Measurements from ENCODE around the gene TCF4. TPM values are rescaled to one million over a fixed set of nuclear protein-coding genes. Genes with fewer than 3 reads are reported as not detected.

Gene TCF4
- total and polyA plus RNA-seq, 9 donors, result 50.9 to 167 (median 116) TPM

DNA sequence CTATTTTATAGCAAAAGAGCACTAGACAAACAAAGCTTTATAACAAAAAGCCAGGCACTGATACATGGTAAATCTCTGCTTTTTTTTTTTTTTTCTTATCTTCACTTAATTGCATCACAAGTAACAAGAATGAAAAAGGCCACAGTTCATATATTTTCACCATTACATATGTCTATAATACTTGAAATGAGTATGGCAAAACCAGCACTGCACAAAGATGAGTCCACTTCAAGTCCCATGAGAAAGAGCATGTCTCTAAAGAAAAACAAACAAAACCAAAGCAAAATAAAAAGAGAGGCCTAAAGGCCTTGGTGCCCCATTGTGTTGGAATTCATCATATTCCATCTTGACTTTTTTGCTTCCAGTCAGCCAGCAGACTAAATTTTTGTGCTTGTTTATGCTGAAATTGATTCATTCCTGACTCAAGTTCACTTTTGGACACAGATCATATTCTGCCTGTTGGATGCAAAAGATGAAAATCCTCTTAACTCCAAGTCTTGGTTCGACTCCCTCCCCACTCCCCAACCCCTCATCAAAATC, 363.8 kb downstream of the TCF4 start:
- no peaks in the 10 kb centered on the region for H3K9me3 ChIP-seq (replicated peaks; ENCODE audit: control insufficient read depth, low read depth, low read length)
- no peak overlapping the region for H3K27ac ChIP-seq (ENCODE audit: low read length)
- no peak for DNase-seq
- peaks cover 7% of the 10 kb centered on the region for H3K4me1 ChIP-seq (ENCODE audit: control insufficient read depth, insufficient read depth, low read length)
- H3K27me3 ChIP-seq (ENCODE audit: control insufficient read depth, insufficient read depth, low read length), result no peaks in the 10 kb centered on the region
- H3K36me3 ChIP-seq (ENCODE audit: control insufficient read depth, insufficient read depth, low read length), result peaks cover 23% of the 10 kb centered on the region
- no CpG with 5 or more reads among the region's 1 CpG for WGBS (ENCODE audit: insufficient coverage)
- no peak overlapping the region for H3K4me3 ChIP-seq (ENCODE audit: low read length)

DNA sequence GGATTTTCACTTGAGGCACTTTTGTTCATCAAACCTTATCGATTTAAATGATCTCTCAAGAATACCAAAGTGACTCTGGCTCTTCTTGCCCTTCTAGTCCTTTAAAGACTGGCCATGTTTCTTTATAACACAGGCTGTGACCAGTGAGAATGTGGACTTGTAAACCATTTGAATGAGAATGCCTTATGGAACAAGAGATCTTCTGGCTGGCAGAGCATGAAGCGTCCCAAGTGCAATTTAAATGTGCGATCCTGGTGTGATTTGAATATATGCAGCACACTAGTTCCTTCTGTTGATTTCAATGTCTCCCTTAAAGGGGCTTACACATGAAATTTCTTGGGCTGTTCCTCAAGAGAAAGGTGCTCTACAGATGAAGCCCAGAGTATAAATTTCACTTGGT, 366.4 kb downstream of the TCF4 start:
- Histone ChIP-seq H3K27ac (ENCODE audit: low read length) (no peak overlapping the region), H3K36me3 (ENCODE audit: control insufficient read depth, insufficient read depth, low read length) (peaks cover under 1% of the 10 kb centered on the region), H3K27me3 (ENCODE audit: control insufficient read depth, insufficient read depth, low read length) (no peaks in the 10 kb centered on the region), H3K4me1 (ENCODE audit: control insufficient read depth, insufficient read depth, low read length) (peaks cover 7% of the 10 kb centered on the region), H3K9me3 (replicated peaks; ENCODE audit: control insufficient read depth, low read depth, low read length) (no peaks in the 10 kb centered on the region), H3K4me3 (ENCODE audit: low read length) (no peak overlapping the region)
- 90% methylated on average over 2 of the region's 3 CpGs for WGBS (ENCODE audit: insufficient coverage)
- no peak for DNase-seq

DNA sequence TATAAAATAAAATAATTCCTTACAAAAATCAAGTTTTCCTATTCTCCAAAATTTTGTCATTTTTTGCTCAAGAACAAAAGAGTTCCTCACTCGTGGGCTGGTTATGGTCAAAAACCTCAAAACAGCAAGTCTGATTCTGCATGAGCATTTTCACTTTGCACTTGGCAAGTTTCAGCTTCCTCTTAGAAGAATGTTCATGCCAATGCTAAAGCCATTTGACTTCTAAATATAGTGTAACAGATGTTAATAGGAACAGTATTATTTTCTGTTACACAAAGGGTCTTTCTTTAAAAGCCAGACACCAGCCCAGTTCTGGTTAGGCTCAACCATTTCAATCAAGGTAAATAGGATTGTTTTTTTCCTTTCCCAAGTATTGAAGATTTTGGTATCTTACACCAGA, 367.5 kb downstream of the TCF4 start:
- H3K4me1 ChIP-seq (ENCODE audit: control insufficient read depth, insufficient read depth, low read length), result peaks cover 7% of the 10 kb centered on the region
- no peaks in the 10 kb centered on the region for H3K36me3 ChIP-seq (ENCODE audit: control insufficient read depth, insufficient read depth, low read length)
- no CpG with 5 or more reads among the region's 1 CpG for WGBS (ENCODE audit: insufficient coverage)
- no peaks in the 10 kb centered on the region for H3K9me3 ChIP-seq (replicated peaks; ENCODE audit: control insufficient read depth, low read depth, low read length)
- peak overlapping the region; percentile 63 for H3K27ac ChIP-seq (ENCODE audit: low read length)
- H3K4me3 ChIP-seq (ENCODE audit: low read length), result no peak overlapping the region
- peak; percentile 81 for DNase-seq
- no peaks in the 10 kb centered on the region for H3K27me3 ChIP-seq (ENCODE audit: control insufficient read depth, insufficient read depth, low read length)

DNA sequence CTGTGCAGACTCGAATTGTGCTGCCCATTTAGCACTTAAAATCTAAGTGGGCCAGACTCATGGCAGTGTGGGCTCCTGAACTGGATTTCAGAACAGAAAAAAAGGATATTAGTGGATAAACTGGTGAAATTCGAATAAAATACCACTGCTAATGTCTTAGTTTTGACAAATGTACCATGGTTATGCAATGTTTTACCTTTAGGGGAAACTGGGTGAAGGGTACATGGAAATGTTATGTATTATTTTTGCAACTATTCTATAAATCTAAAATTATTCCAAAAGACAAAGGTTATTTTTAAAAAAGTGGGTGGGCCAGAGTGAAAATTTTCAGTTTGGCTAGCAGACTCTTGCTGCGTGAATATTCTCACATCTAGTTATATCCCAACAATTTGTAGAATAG, 368.2 kb downstream of the TCF4 start:
- WGBS (ENCODE audit: insufficient coverage), result 100% methylated on average over 1 of the region's 3 CpGs
- Histone ChIP-seq H3K27me3 (ENCODE audit: control insufficient read depth, insufficient read depth, low read length) (no peaks in the 10 kb centered on the region), H3K27ac (ENCODE audit: low read length) (no peak overlapping the region), H3K4me1 (ENCODE audit: control insufficient read depth, insufficient read depth, low read length) (peaks cover 7% of the 10 kb centered on the region), H3K9me3 (replicated peaks; ENCODE audit: control insufficient read depth, low read depth, low read length) (no peaks in the 10 kb centered on the region), H3K4me3 (ENCODE audit: low read length) (no peak overlapping the region), H3K36me3 (ENCODE audit: control insufficient read depth, insufficient read depth, low read length) (no peaks in the 10 kb centered on the region)
- no peak for DNase-seq

DNA sequence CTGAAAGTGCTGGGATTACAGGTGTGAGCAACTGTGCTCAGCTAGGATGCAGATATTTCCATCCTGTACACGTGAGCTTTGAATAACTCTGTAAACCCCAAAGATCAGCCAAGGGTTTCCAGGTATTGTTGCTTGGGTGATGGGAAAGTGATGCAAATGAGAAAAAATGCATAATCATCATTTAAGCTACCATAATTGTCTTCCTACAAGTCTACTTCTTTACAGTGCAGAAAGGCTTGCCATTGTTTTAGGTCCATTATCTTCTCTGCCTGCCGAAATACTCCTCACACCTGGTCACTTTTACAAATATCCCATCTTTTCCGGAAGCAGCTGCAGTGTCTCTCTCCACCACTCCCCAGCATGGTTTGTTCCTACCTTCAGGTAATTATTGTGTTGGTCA, 368.9 kb downstream of the TCF4 start:
- no peak overlapping the region for H3K4me3 ChIP-seq (ENCODE audit: low read length)
- H3K4me1 ChIP-seq (ENCODE audit: control insufficient read depth, insufficient read depth, low read length), result peaks cover 7% of the 10 kb centered on the region
- no peaks in the 10 kb centered on the region for H3K9me3 ChIP-seq (replicated peaks; ENCODE audit: control insufficient read depth, low read depth, low read length)
- no peak for DNase-seq
- H3K27me3 ChIP-seq (ENCODE audit: control insufficient read depth, insufficient read depth, low read length), result no peaks in the 10 kb centered on the region
- no CpG with 5 or more reads among the region's 3 CpGs for WGBS (ENCODE audit: insufficient coverage)
- H3K27ac ChIP-seq (ENCODE audit: low read length), result no peak overlapping the region
- H3K36me3 ChIP-seq (ENCODE audit: control insufficient read depth, insufficient read depth, low read length), result no peaks in the 10 kb centered on the region

DNA sequence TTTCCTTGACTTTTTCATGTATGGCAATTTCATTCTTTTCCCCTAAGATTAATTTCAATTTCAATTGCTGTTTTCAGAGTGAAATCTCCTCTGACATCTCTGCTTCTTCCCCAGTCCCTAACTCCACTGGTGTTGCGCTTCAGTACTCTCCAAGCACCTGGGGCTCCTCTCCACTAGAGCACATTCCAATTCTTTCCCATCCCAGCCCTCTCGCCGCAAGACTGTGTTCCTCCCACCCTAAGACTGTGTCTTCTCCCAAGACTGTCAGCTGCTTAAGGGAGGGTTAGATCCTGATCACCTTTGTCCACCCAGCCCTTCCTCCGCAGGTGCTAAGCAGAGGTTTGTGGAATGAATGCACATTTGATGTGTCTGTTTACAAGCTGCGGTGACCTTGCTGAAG, 373.0 kb downstream of the TCF4 start:
- no peaks in the 10 kb centered on the region for H3K27me3 ChIP-seq (ENCODE audit: control insufficient read depth, insufficient read depth, low read length)
- no peaks in the 10 kb centered on the region for H3K4me1 ChIP-seq (ENCODE audit: control insufficient read depth, insufficient read depth, low read length)
- H3K4me3 ChIP-seq (ENCODE audit: low read length), result no peak overlapping the region
- H3K36me3 ChIP-seq (ENCODE audit: control insufficient read depth, insufficient read depth, low read length), result no peaks in the 10 kb centered on the region
- WGBS (ENCODE audit: insufficient coverage), result 81% methylated on average over 3 of the region's 5 CpGs
- no peak for DNase-seq
- no peak overlapping the region for H3K27ac ChIP-seq (ENCODE audit: low read length)
- no peaks in the 10 kb centered on the region for H3K9me3 ChIP-seq (replicated peaks; ENCODE audit: control insufficient read depth, low read depth, low read length)

DNA sequence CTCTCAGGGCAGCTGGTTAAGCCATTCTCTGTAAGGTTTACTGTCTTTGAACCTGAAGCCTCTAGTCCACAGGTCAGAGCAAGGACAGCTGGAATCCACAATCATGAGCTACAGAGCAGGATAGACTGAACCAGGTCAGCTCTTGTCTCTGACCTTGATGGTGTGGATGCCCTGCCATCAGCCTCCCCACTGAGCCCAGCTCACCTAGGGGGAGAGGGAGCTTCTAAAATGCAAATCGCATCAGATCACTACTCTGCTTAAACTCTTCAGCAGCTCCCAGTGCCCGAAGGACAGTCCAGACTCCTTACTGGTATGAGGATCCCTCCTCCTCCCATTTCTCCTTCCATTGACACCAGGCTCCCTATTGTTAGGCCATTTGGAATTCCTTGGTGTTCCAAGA, 373.5 kb downstream of the TCF4 start:
- Histone ChIP-seq H3K27ac (ENCODE audit: low read length) (no peak overlapping the region), H3K27me3 (ENCODE audit: control insufficient read depth, insufficient read depth, low read length) (no peaks in the 10 kb centered on the region), H3K36me3 (ENCODE audit: control insufficient read depth, insufficient read depth, low read length) (no peaks in the 10 kb centered on the region), H3K4me1 (ENCODE audit: control insufficient read depth, insufficient read depth, low read length) (no peaks in the 10 kb centered on the region), H3K4me3 (ENCODE audit: low read length) (no peak overlapping the region), H3K9me3 (replicated peaks; ENCODE audit: control insufficient read depth, low read depth, low read length) (no peaks in the 10 kb centered on the region)
- no CpG with 5 or more reads among the region's 2 CpGs for WGBS (ENCODE audit: insufficient coverage)
- DNase-seq, result no peak

DNA sequence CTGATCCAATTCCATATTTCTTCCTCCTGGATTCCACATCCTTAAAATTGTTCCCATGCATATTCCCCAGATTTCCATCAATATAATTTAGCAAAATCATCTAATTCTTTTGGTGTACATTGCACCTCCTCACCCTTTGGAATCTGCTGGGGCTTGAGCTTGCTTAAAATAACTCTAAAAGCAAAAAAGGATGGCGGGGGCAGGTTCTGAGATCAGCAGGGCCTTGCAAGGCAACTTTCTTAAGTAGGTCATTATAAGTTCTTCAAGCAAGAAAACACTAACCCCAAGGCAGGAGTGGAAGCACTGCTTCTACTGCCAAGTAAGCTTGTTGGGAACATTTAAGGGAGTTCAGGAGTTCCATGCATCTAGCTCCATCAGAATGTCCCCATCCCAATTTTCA, 374.4 kb downstream of the TCF4 start:
- no CpG with 5 or more reads among the region's 1 CpG for WGBS (ENCODE audit: insufficient coverage)
- H3K27me3 ChIP-seq (ENCODE audit: control insufficient read depth, insufficient read depth, low read length), result no peaks in the 10 kb centered on the region
- no peak for DNase-seq
- no peaks in the 10 kb centered on the region for H3K9me3 ChIP-seq (replicated peaks; ENCODE audit: control insufficient read depth, low read depth, low read length)
- no peak overlapping the region for H3K27ac ChIP-seq (ENCODE audit: low read length)
- H3K4me3 ChIP-seq (ENCODE audit: low read length), result no peak overlapping the region
- no peaks in the 10 kb centered on the region for H3K36me3 ChIP-seq (ENCODE audit: control insufficient read depth, insufficient read depth, low read length)
- H3K4me1 ChIP-seq (ENCODE audit: control insufficient read depth, insufficient read depth, low read length), result no peaks in the 10 kb centered on the region

DNA sequence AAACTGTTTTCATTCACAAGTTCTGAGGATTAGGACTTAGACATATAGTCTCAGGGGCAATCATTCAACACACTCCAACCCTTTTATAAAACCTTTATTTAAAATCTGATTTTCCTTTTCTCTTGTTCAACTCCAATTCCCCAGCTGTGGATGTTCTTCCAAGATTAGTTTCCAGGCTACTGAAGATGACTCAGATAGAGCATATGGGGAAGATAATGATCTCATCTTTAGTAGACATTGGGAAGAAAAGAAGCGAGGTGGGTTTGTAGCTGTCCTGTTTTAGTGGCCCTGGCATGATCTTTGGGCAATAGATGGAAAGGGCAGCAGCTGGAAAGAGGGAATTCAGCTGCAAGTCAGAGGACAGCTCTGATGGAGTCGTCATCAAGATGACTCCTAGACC, 381.1 kb downstream of the TCF4 start:
- H3K36me3 ChIP-seq (ENCODE audit: control insufficient read depth, insufficient read depth, low read length), result no peaks in the 10 kb centered on the region
- H3K4me1 ChIP-seq (ENCODE audit: control insufficient read depth, insufficient read depth, low read length), result no peaks in the 10 kb centered on the region
- peak; percentile 61 for DNase-seq
- no peaks in the 10 kb centered on the region for H3K9me3 ChIP-seq (replicated peaks; ENCODE audit: control insufficient read depth, low read depth, low read length)
- no peak overlapping the region for H3K27ac ChIP-seq (ENCODE audit: low read length)
- H3K4me3 ChIP-seq (ENCODE audit: low read length), result no peak overlapping the region
- H3K27me3 ChIP-seq (ENCODE audit: control insufficient read depth, insufficient read depth, low read length), result no peaks in the 10 kb centered on the region
- WGBS (ENCODE audit: insufficient coverage), result 0% methylated on average over 1 of the region's 2 CpGs

DNA sequence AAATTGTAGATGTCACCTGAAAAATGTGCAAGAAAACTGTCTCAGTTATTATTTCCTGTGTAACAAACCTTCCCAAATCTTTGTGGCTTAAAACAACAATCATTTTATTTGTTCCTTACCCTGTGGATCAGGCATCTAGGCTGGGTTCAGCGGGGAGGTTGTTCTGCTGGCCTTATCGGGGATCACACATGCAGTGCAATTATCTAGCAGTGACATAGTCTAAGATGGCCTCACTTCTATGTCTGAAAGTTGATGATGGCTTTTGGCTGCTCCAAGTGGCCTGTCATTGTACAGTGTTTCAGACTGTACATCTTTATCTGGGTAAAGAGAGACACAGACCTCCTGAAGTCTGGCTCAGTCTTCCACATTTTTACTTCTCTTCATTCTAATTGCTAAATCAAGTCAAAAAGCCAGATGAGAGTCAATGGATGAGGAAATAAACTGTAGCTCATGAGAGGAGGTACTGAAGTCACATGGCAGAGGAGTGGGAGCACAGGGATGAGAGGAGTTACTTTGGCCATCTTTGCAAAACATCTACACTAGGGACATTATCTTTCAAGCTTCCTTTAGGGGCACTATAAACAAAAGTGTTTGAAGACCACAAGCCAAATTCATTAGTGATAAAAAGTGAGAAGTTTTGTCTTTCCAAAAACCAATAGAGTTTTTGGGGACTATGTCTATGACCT, 385.6 kb downstream of the TCF4 start:
- 92% methylated on average over 2 of the region's 2 CpGs for WGBS (ENCODE audit: insufficient coverage)

More for the DNA sequence above, 385.6 kb downstream of the TCF4 start:
- Histone ChIP-seq H3K27ac (ENCODE audit: low read length) (no peak overlapping the region), H3K36me3 (ENCODE audit: control insufficient read depth, insufficient read depth, low read length) (no peaks in the 10 kb centered on the region), H3K4me1 (ENCODE audit: control insufficient read depth, insufficient read depth, low read length) (no peaks in the 10 kb centered on the region), H3K27me3 (ENCODE audit: control insufficient read depth, insufficient read depth, low read length) (no peaks in the 10 kb centered on the region), H3K9me3 (replicated peaks; ENCODE audit: control insufficient read depth, low read depth, low read length) (no peaks in the 10 kb centered on the region), H3K4me3 (ENCODE audit: low read length) (no peak overlapping the region)
- no peak for DNase-seq
